OCI-LY7 (cell line): Measurements from ENCODE around the gene APOBEC4. TPM values are rescaled to one million over a fixed set of nuclear protein-coding genes. Genes with fewer than 3 reads are reported as not detected.

Experiments
- BruUV-seq: library from RNA; stranded (reverse); fragments of 400-500 nt; replicated peaks from 2 replicates; lab custom pipeline; 2021; lab: Mats Ljungman, UMichigan
- CTCF ChIA-PET: fragments of 300-600 bp; sonication (Branson Sonifier 250); formaldehyde crosslinking; loops from one replicate; lab custom pipeline; 2022; ENCODE audit warnings: antibody characterized with exemption; ENCODE audit not compliant: unreplicated experiment; lab: Charles Lee
- POLR2A ChIA-PET: fragments of 300-600 bp; sonication (Branson Sonifier 250); formaldehyde crosslinking; loops from one replicate; lab custom pipeline; 2022; ENCODE audit warnings: antibody characterized with exemption; lab: Charles Lee
- DNase-seq: peaks from one replicate; pipeline ENCODE4 v3.0.0-alpha.2; 2015; ENCODE audit warnings: low spot score
- H2AFZ ChIP-seq: fragments of 200-600 bp; sonication (generic), shearing (Covaris generic); 2 replicates; pipeline ENCODE4 v1.6.1; 2014; ENCODE audit warnings: mild to moderate bottlenecking, antibody characterized with exemption, low read length, moderate library complexity
- H3K27ac ChIP-seq: fragments of 200-600 bp; sonication (generic); 2 replicates; pipeline ENCODE4 v1.5.1; 2014; ENCODE audit warnings: mixed run types, low read depth, mild to moderate bottlenecking, moderate library complexity, low read length, inconsistent platforms; ENCODE audit not compliant: poor library complexity, severe bottlenecking
- H3K36me3 ChIP-seq: fragments of 200-600 bp; sonication (generic); 2 replicates; pipeline ENCODE4 v1.6.1; 2014; ENCODE audit warnings: mild to moderate bottlenecking, antibody characterized with exemption, low read length, moderate library complexity, mixed read lengths; ENCODE audit not compliant: insufficient read depth
- H3K4me1 ChIP-seq: fragments of 200-600 bp; sonication (generic); 2 replicates; pipeline ENCODE4 v1.5.1; 2014; ENCODE audit warnings: mild to moderate bottlenecking, low read length; ENCODE audit not compliant: insufficient read depth, poor library complexity, severe bottlenecking
- H3K4me2 ChIP-seq: fragments of 200-600 bp; sonication (generic); 2 replicates; pipeline ENCODE4 v1.6.1; 2014; ENCODE audit warnings: mild to moderate bottlenecking, low read length
- H3K4me3 ChIP-seq: fragments of 200-600 bp; sonication (generic); 2 replicates; pipeline ENCODE4 v1.5.1; 2014; ENCODE audit warnings: mild to moderate bottlenecking, low read depth, low read length; ENCODE audit not compliant: poor library complexity, severe bottlenecking
- H3K79me2 ChIP-seq: fragments of 200-600 bp; sonication (generic); 2 replicates; pipeline ENCODE4 v1.6.1; 2016; ENCODE audit warnings: low read depth, mild to moderate bottlenecking, low read length, moderate library complexity, mixed read lengths; ENCODE audit not compliant: insufficient read depth
- H3K9me2 ChIP-seq: fragments of 200-600 bp; sonication (generic); 2 replicates; pipeline ENCODE4 v1.6.1; 2016; ENCODE audit warnings: mild to moderate bottlenecking, low read length, mixed read lengths; ENCODE audit not compliant: insufficient read depth
- H3K9me3 ChIP-seq: fragments of 200-600 bp; sonication (generic); 2 replicates; pipeline ENCODE4 v1.6.1; 2014; ENCODE audit warnings: mild to moderate bottlenecking, mixed run types, low read length, mixed read lengths
- H4K20me1 ChIP-seq: fragments of 200-600 bp; sonication (generic); 2 replicates; pipeline ENCODE4 v1.6.1; 2014; ENCODE audit warnings: mild to moderate bottlenecking, antibody characterized with exemption, low read length, moderate library complexity, mixed read lengths; ENCODE audit not compliant: insufficient read depth
- CTCF ChIP-seq: fragments of 200-600 bp; sonication (generic); conservative IDR thresholded peaks from 2 replicates; pipeline ENCODE4 v1.5.1; 2014; ENCODE audit warnings: mild to moderate bottlenecking, antibody characterized with exemption, low read length, moderate library complexity, mixed read lengths
- EZH2phosphoT487 ChIP-seq: fragments of 200-600 bp; sonication (generic); IDR thresholded peaks from 2 replicates; pipeline ENCODE4 v1.6.1; 2018; ENCODE audit warnings: low read depth, borderline replicate concordance, mild to moderate bottlenecking, mixed run types, antibody characterized with exemption, low read length, moderate library complexity, mixed read lengths
- intact Hi-C: fragments of 100-400 bp; cut with micrococcal nuclease; formaldehyde crosslinking; loops from one replicate; pipeline ENCODE4 v1.10.0; 2022; ENCODE audit not compliant: unreplicated experiment
- total RNA-seq, 2 experiments: library from RNA; depleted of rRNA in 1 of 2; stranded (reverse); fragments of >200 nt in 1 of 2; shearing (Covaris generic) in 1 of 2; gene quantifications; 2 replicates each; pipeline ENCODE4 v1.2.3, GENCODE V29; 2014 to 2022

The APOBEC4 gene
- total RNA-seq, 2 experiments from 2014 or later = not detected

GRCh38 chr1:183678819-183679218 lies 25.7 kb upstream of the APOBEC4 start:
- POLR2A ChIA-PET = no interaction called here
- Histone ChIP-seq H3K4me1 (no peaks in the 10 kb centered on the region), H3K4me2 (no peak overlapping the region), H3K36me3 (no peaks in the 10 kb centered on the region), H4K20me1 (no peaks in the 10 kb centered on the region), H3K9me2 (no peaks in the 10 kb centered on the region), H3K9me3 (no peaks in the 10 kb centered on the region), H3K4me3 (no peak overlapping the region), H3K27ac (no peak overlapping the region), H3K79me2 (no peaks in the 10 kb centered on the region), H2AFZ (no peak overlapping the region)
- CTCF ChIA-PET = no interaction called here
- BruUV-seq = no TSS peak
- intact Hi-C loops = no loop called here
- no peak for DNase-seq
- TF ChIP-seq CTCF = no peak

DNA sequence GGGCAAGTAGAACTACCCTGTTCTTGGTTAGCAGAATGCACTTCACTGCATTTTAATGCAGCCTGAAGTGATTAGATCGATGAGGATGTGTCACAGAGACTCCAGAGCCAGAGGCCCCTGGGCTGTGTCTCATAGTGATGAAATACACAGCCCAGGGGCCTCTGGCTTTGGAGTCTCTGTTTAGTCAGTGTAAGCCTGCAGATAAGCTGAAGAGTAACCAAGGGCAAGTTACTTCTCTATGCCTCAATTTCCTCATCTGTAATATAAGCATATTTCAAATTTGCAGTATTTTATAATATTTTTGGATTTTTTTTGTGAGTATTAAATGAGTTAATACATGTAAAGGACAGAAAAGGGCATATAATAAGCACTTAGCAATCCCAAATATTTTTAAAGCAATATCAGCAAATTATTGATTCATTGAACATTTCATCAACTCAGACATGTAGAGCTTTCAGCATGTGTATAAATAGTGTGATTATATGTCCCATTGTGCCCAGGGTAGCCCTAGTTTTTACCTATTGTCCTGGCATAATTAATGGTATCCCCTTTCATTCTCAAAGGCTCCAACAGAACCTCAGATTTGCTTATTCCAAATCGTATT lies 23.6 kb upstream of the APOBEC4 start:
- no TSS peak for BruUV-seq
- H3K4me1 ChIP-seq = no peaks in the 10 kb centered on the region
- H3K9me2 ChIP-seq = no peaks in the 10 kb centered on the region
- no peak for DNase-seq
- no peak overlapping the region for H3K27ac ChIP-seq
- TF ChIP-seq EZH2phosphoT487 (no peak), CTCF (no peak)
- POLR2A ChIA-PET = no interaction called here
- no peaks in the 10 kb centered on the region for H3K9me3 ChIP-seq
- H3K36me3 ChIP-seq = no peaks in the 10 kb centered on the region
- H2AFZ ChIP-seq = no peak overlapping the region
- no peaks in the 10 kb centered on the region for H4K20me1 ChIP-seq
- H3K79me2 ChIP-seq = no peaks in the 10 kb centered on the region
- H3K4me3 ChIP-seq = no peak overlapping the region
- H3K4me2 ChIP-seq = no peak overlapping the region
- CTCF ChIA-PET = no interaction called here
- intact Hi-C loops = no loop called here

GRCh38 chr1:183675883-183676585 lies 22.9 kb upstream of the APOBEC4 start:
- no peak for DNase-seq
- TF ChIP-seq CTCF (no peak), EZH2phosphoT487 (no peak)
- no peaks in the 10 kb centered on the region for H3K4me1 ChIP-seq
- ChIA-PET CTCF (no interaction called here), POLR2A (no interaction called here)
- H4K20me1 ChIP-seq = no peaks in the 10 kb centered on the region
- no peaks in the 10 kb centered on the region for H3K9me3 ChIP-seq
- intact Hi-C loops = no loop called here
- no TSS peak for BruUV-seq
- no peak overlapping the region for H3K27ac ChIP-seq
- no peaks in the 10 kb centered on the region for H3K9me2 ChIP-seq
- H3K79me2 ChIP-seq = no peaks in the 10 kb centered on the region
- H3K4me3 ChIP-seq = no peak overlapping the region
- no peak overlapping the region for H2AFZ ChIP-seq
- H3K4me2 ChIP-seq = no peak overlapping the region
- no peaks in the 10 kb centered on the region for H3K36me3 ChIP-seq
